SJSA1 (cell line): ENCODE measurements around the gene ETV4. TPM values are rescaled to one million over a fixed set of nuclear protein-coding genes. Genes with fewer than 3 reads are reported as not detected.

ENCODE experiments used
- DNase-seq, 2 experiments: peaks; one replicate each; pipeline ENCODE4 v3.0.0-alpha.2; 2015 to 2020; ENCODE audit warnings: low spot score in 2 of 2, low read depth in 1 of 2
- H3K27ac ChIP-seq: fragments of 250-450 bp; sonication (Bioruptor Pico); 2 replicates; pipeline ENCODE4 v1.5.1; 2020; ENCODE audit warnings: mild to moderate bottlenecking, moderate library complexity
- H3K27me3 ChIP-seq: fragments of 250-450 bp; sonication (Bioruptor Pico); replicated peaks from 2 replicates; pipeline ENCODE4 v1.5.1; 2020; ENCODE audit warnings: mild to moderate bottlenecking, moderate library complexity
- H3K36me3 ChIP-seq: fragments of 250-450 bp; sonication (Bioruptor Pico); 2 replicates; pipeline ENCODE4 v1.5.1; 2020; ENCODE audit warnings: mild to moderate bottlenecking
- H3K4me1 ChIP-seq: fragments of 250-450 bp; sonication (Bioruptor Pico); replicated peaks from 2 replicates; pipeline ENCODE4 v1.6.1; 2021; ENCODE audit warnings: mild to moderate bottlenecking
- H3K4me3 ChIP-seq: fragments of 250-450 bp; sonication (Bioruptor Pico); 2 replicates; pipeline ENCODE4 v1.5.1; 2020; ENCODE audit warnings: mild to moderate bottlenecking
- H3K9me3 ChIP-seq: fragments of 250-450 bp; sonication (Bioruptor Pico); replicated peaks from 2 replicates; pipeline ENCODE4 v1.5.1; 2020; ENCODE audit warnings: mild to moderate bottlenecking
- total RNA-seq: library from RNA; depleted of rRNA; stranded (reverse); fragments of >200 nt; shearing (Covaris generic); gene quantifications from 2 replicates; pipeline ENCODE4 v1.2.3, GENCODE V29; 2014

Gene ETV4
- total RNA-seq, 1 experiment from 2014 or later, result 16.8 TPM

- Histone ChIP-seq H3K27me3 (no peaks in the 10 kb centered on the region), H3K27ac (peak overlapping the region; percentile 93), H3K4me3 (no peak overlapping the region), H3K4me1 (peaks cover 35% of the 10 kb centered on the region), H3K36me3 (no peaks in the 10 kb centered on the region), H3K9me3 (no peaks in the 10 kb centered on the region)
- DNase-seq, result peak; percentile 90 to 92
Measured at GRCh38 chr17:43578699-43579565, 32.8 kb upstream of the ETV4 start.

- H3K4me1 ChIP-seq, result peaks cover 35% of the 10 kb centered on the region
- no peak for DNase-seq
- H3K9me3 ChIP-seq, result no peaks in the 10 kb centered on the region
- no peaks in the 10 kb centered on the region for H3K36me3 ChIP-seq
- no peak overlapping the region for H3K4me3 ChIP-seq
- peak overlapping the region; percentile 93 for H3K27ac ChIP-seq
- no peaks in the 10 kb centered on the region for H3K27me3 ChIP-seq
Measured at GRCh38 chr17:43578404-43578698, 32.2 kb upstream of the ETV4 start.

GRCh38 chr17:43577664-43578403, 31.7 kb upstream of the ETV4 start:
- Histone ChIP-seq H3K4me3 (no peak overlapping the region), H3K27ac (peak overlapping the region; percentile 93), H3K9me3 (no peaks in the 10 kb centered on the region), H3K4me1 (peaks cover 35% of the 10 kb centered on the region), H3K36me3 (no peaks in the 10 kb centered on the region), H3K27me3 (no peaks in the 10 kb centered on the region)
- DNase-seq, result no peak

- Histone ChIP-seq H3K36me3 (no peaks in the 10 kb centered on the region), H3K27me3 (no peaks in the 10 kb centered on the region), H3K4me3 (no peak overlapping the region), H3K9me3 (no peaks in the 10 kb centered on the region), H3K27ac (no peak overlapping the region), H3K4me1 (peaks cover 35% of the 10 kb centered on the region)
- peak; percentile 75 to 84 for DNase-seq
Measured at GRCh38 chr17:43576563-43577229, 30.6 kb upstream of the ETV4 start.

GRCh38 chr17:43574896-43575525, 28.9 kb upstream of the ETV4 start:
- H3K9me3 ChIP-seq, result no peaks in the 10 kb centered on the region
- H3K27ac ChIP-seq, result no peak overlapping the region
- no peaks in the 10 kb centered on the region for H3K36me3 ChIP-seq
- no peak overlapping the region for H3K4me3 ChIP-seq
- H3K4me1 ChIP-seq, result peaks cover 23% of the 10 kb centered on the region
- no peak for DNase-seq
- H3K27me3 ChIP-seq, result no peaks in the 10 kb centered on the region

- H3K27me3 ChIP-seq, result no peaks in the 10 kb centered on the region
- no peaks in the 10 kb centered on the region for H3K36me3 ChIP-seq
- H3K4me3 ChIP-seq, result no peak overlapping the region
- DNase-seq, result no peak
- H3K9me3 ChIP-seq, result no peaks in the 10 kb centered on the region
- H3K4me1 ChIP-seq, result peaks cover 16% of the 10 kb centered on the region
- H3K27ac ChIP-seq, result no peak overlapping the region
Measured at GRCh38 chr17:43574348-43574747, 28.2 kb upstream of the ETV4 start.

- Histone ChIP-seq H3K9me3 (no peaks in the 10 kb centered on the region), H3K36me3 (no peaks in the 10 kb centered on the region), H3K4me3 (no peak overlapping the region), H3K27me3 (no peaks in the 10 kb centered on the region), H3K4me1 (peaks cover 10% of the 10 kb centered on the region), H3K27ac (no peak overlapping the region)
- DNase-seq, result no peak
Measured at GRCh38 chr17:43573579-43574321, 27.6 kb upstream of the ETV4 start.

- H3K4me3 ChIP-seq, result no peak overlapping the region
- H3K27ac ChIP-seq, result no peak overlapping the region
- no peaks in the 10 kb centered on the region for H3K36me3 ChIP-seq
- H3K4me1 ChIP-seq, result no peaks in the 10 kb centered on the region; the same call in 1 of the 2 replicates
- no peak for DNase-seq
- H3K9me3 ChIP-seq, result no peaks in the 10 kb centered on the region
- H3K27me3 ChIP-seq, result no peaks in the 10 kb centered on the region
Measured at GRCh38 chr17:43572368-43572980, 26.3 kb upstream of the ETV4 start.

- H3K9me3 ChIP-seq, result no peaks in the 10 kb centered on the region
- no peaks in the 10 kb centered on the region for H3K27me3 ChIP-seq
- H3K4me1 ChIP-seq, result no peaks in the 10 kb centered on the region
- peak in 1 of 2 experiments; percentile 23 for DNase-seq
- H3K36me3 ChIP-seq, result no peaks in the 10 kb centered on the region
- H3K4me3 ChIP-seq, result no peak overlapping the region
- no peak overlapping the region for H3K27ac ChIP-seq
Measured at GRCh38 chr17:43570518-43570928, 24.4 kb upstream of the ETV4 start.

GRCh38 chr17:43568506-43569082, 22.5 kb upstream of the ETV4 start:
- Histone ChIP-seq H3K36me3 (no peaks in the 10 kb centered on the region), H3K9me3 (no peaks in the 10 kb centered on the region), H3K4me1 (no peaks in the 10 kb centered on the region), H3K27me3 (no peaks in the 10 kb centered on the region; the same call in 1 of the 2 replicates), H3K27ac (no peak overlapping the region), H3K4me3 (no peak overlapping the region)
- DNase-seq, result no peak

GRCh38 chr17:43563600-43564594, 17.8 kb upstream of the ETV4 start:
- no peaks in the 10 kb centered on the region; the same call in 1 of the 2 replicates for H3K27me3 ChIP-seq
- no peaks in the 10 kb centered on the region for H3K9me3 ChIP-seq
- no peak for DNase-seq
- no peak overlapping the region for H3K4me3 ChIP-seq
- no peaks in the 10 kb centered on the region for H3K4me1 ChIP-seq
- no peak overlapping the region for H3K27ac ChIP-seq
- no peaks in the 10 kb centered on the region for H3K36me3 ChIP-seq
